Heart right ventricle (tissue), 16 donors: Measurements from ENCODE around the gene P2RY4. TPM values are rescaled to one million over a fixed set of nuclear protein-coding genes. Genes with fewer than 3 reads are reported as not detected.

Experiments
- ATAC-seq, 8 donors: fragments of 200-7000 bp; cut with Tn5 transposase; one replicate each; pipeline ENCODE4 v1.9.1; 2020; ENCODE audit warnings: mild to moderate bottlenecking in 8 of 8, moderate library complexity in 8 of 8, moderate number of reproducible peaks in 1 of 8
- DNase-seq, 2 donors: peaks; one replicate each; pipeline ENCODE4 v3.0.0-alpha.2; 2020
- H3K27ac ChIP-seq, 10 donors: fragments of 200-600 bp; sonication (generic) in 2 of 10; one replicate each; pipeline versions ENCODE4 v1.5.0 to v1.8.0; 2020 to 2022; ENCODE audit warnings: mild to moderate bottlenecking in 3 of 10
- H3K27me3 ChIP-seq, 7 donors: fragments of 200-600 bp; one replicate each; pipeline ENCODE4 v1.8.0; 2021 to 2022; ENCODE audit warnings: mild to moderate bottlenecking in 2 of 7
- H3K36me3 ChIP-seq, 9 donors: fragments of 200-600 bp; sonication (generic) in 1 of 9; one replicate each; pipeline versions ENCODE4 v1.5.0 to v1.8.0; 2020 to 2022; ENCODE audit warnings: mild to moderate bottlenecking in 2 of 9
- H3K4me1 ChIP-seq, 9 donors: fragments of 200-600 bp; sonication (generic) in 1 of 9; one replicate each; pipeline versions ENCODE4 v1.5.0 to v1.8.0; 2020 to 2022; ENCODE audit warnings: mild to moderate bottlenecking in 4 of 9
- H3K4me3 ChIP-seq, 10 donors: fragments of 200-600 bp; sonication (generic) in 2 of 10; one replicate each; pipeline versions ENCODE4 v1.5.0 to v1.8.0; 2020 to 2022; ENCODE audit warnings: mild to moderate bottlenecking in 7 of 10, moderate library complexity in 2 of 10
- H3K9me3 ChIP-seq, 11 donors: fragments of 200-600 bp in 10 of 11; sonication (generic) in 2 of 11; one replicate each; pipeline versions ENCODE4 v1.5.0 to v1.8.0; 2013 to 2022; ENCODE audit warnings: mild to moderate bottlenecking in 2 of 11, control low read depth in 1 of 11, moderate library complexity in 1 of 11
- WGBS, 2 donors: extraction: QIAGEN DNeasy Blood & Tissue Kit; methylation state at CpG; one replicate each; pipeline ENCODE4 v1.1.7; 2013; ENCODE audit warnings: inconsistent platforms in 1 of 2; 5-methylcytosine and 5-hydroxymethylcytosine counted together
- intact Hi-C, 10 donors: fragments of 100-400 bp; cut with DNase I; formaldehyde crosslinking; loops; one replicate each; pipeline versions ENCODE4 v1.11.1 to v1.14.2; 2022
- polyA plus RNA-seq, 2 donors: library from polyadenylated mRNA; stranded (reverse); fragments of 200-250 nt; gene quantifications; one replicate each; pipeline ENCODE4 v1.2.3, GENCODE V29; 2013
- total RNA-seq, 10 donors: library from RNA; stranded (reverse); fragmentation: NEBNext Ultra II Directional in 3 of 10; extraction: Animal tissue kit (Norgen Biotek cat#: 25700) in 3 of 10; gene quantifications; one replicate each; pipeline versions ENCODE4 v1.2.1 to v1.2.4, GENCODE V29; 2021 to 2023
- TF ChIP-seq, protein P1 (sequence below), 9 donors: fragments of 200-600 bp; sonication (generic) in 2 of 9; IDR thresholded peaks; one replicate each; pipeline versions ENCODE4 v1.5.0 to v1.8.0; 2021 to 2022; ENCODE audit warnings: antibody characterized with exemption in 9 of 9, mild to moderate bottlenecking in 5 of 9, moderate library complexity in 1 of 9
- donor health status: Arrhythmogenic right ventricular cardiomyopathy.
- donor health status: ischemic (EF 13 %, LVEDD 7.1; RV severe dilation, severe dysfunction).
- donor health status: healthy with polysubstance abuse.
- donor health status: DM: no; HTN: yes; CAD: no.
- donor health status: DM: no; HTN: no; CAD: no.
- donor health status: ischemic (EF 25% LVEDD 6.9; RV normal size, moderate dysfunction).
- donor health status: ischemic (EF 25% LVEDD 5.7; RV mildly dilated, moderate dysfunction).
- donor health status: healthy.
- donor health status: DM: yes; HTN: yes; CAD: no.
- donor health status: Ischemic cardiomyopathy.
- donor health status: ischemic (EF 35%, LVEDD 5.7; RV mildly dilated, moderate dysfunction).
- donor health status: nonischemic (EF 11% LVEDD 7.7; RV severe dilation, severe dysfunction).
- donor health status: DM: yes; HTN: yes; CAD: no.
- donor health status: PGD.
- donor health status: ischemic (EF 29% LVEDD 5.4; RV normal size, mild dysfunction).
- donor health status: nonischemic (EF 23%, LVEDD 6.1; RV moderate dilation, normal function).

Gene P2RY4
- total and polyA plus RNA-seq, 12 donors, result 0.03 to 0.35 (median 0.18) TPM; not detected in 8

- DNase-seq (peak; percentile 79 to 82), ATAC-seq (peak; percentile 99 to 100 (median 100))
- TF ChIP-seq, protein P1, sequence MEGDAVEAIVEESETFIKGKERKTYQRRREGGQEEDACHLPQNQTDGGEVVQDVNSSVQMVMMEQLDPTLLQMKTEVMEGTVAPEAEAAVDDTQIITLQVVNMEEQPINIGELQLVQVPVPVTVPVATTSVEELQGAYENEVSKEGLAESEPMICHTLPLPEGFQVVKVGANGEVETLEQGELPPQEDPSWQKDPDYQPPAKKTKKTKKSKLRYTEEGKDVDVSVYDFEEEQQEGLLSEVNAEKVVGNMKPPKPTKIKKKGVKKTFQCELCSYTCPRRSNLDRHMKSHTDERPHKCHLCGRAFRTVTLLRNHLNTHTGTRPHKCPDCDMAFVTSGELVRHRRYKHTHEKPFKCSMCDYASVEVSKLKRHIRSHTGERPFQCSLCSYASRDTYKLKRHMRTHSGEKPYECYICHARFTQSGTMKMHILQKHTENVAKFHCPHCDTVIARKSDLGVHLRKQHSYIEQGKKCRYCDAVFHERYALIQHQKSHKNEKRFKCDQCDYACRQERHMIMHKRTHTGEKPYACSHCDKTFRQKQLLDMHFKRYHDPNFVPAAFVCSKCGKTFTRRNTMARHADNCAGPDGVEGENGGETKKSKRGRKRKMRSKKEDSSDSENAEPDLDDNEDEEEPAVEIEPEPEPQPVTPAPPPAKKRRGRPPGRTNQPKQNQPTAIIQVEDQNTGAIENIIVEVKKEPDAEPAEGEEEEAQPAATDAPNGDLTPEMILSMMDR (IDR thresholded peaks at IDR 0.05), result no peak
- Histone ChIP-seq H3K27me3 (peaks cover 0 to 30% (median 0%) of the 10 kb centered on the region in 7 donors), H3K9me3 (no peaks in the 10 kb centered on the region), H3K4me3 (peak within 1 kb of the TSS; percentile 28 to 68 (median 59)), H3K36me3 (peaks cover 0 to 30% (median 0%) of the 10 kb centered on the region in 9 donors), H3K27ac (peak within 1 kb of the TSS in 8 of 10 donors; percentile 63 to 85 (median 70)), H3K4me1 (peaks cover 0 to 10% (median 7%) of the 10 kb centered on the region in 9 donors)
- intact Hi-C loops, result no loop called here
- 0 to 1% methylated on average over 47 to 62 of the region's 62 CpGs for WGBS, 2 donors
Measured at GRCh38 chrX:70289793-70290770, 30.1 kb upstream of the P2RY4 start, which contains the start of the genes KIF4A and PDZD11. KIF4A (plus strand) TSS chrX:70290104; CDS start chrX:70290459, 355 bp downstream. PDZD11 (minus strand) TSS chrX:70289927; CDS start chrX:70289341, 586 bp downstream.

GRCh38 chrX:70289168-70289792 lies 29.3 kb upstream of the P2RY4 start:
- intact Hi-C loops, result no loop called here
- Histone ChIP-seq H3K27me3 (peaks cover 0 to 30% (median 0%) of the 10 kb centered on the region in 7 donors), H3K4me1 (peaks cover 0 to 10% (median 7%) of the 10 kb centered on the region in 9 donors), H3K36me3 (peaks cover 0 to 36% (median 0%) of the 10 kb centered on the region in 9 donors), H3K9me3 (no peaks in the 10 kb centered on the region), H3K27ac (peak overlapping the region in 8 of 10 donors; percentile 63 to 85 (median 70)), H3K4me3 (peak overlapping the region; percentile 28 to 68 (median 59))
- DNase-seq, result no peak
- 23% methylated on average over 11 of the region's 11 CpGs for WGBS, 2 donors
- ATAC-seq, result peak in 1 of 8 donors; percentile 12
- TF ChIP-seq, protein P1 (IDR thresholded peaks at IDR 0.05), result no peak

DNA sequence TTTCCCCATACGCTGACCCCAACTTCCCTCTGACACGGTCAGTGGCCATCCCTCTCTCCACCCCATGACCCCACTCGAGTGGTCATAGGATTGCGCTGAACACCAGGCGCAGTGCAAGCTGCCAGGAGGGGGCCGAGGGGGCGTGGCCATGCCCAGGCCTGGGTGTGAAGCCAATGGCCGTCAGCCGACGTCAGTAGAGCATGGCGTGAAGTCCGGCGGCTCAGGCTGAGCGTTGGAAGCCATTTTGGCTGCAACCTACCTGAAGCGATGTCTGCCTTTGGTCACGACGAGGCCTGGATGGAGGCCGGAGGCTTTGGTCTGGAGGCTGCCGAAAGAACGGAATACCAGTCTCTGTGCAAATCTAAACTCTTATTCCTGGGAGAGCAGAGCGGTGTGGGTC lies 21.9 kb upstream of the P2RY4 start, which contains the start of gene RAB41:
Gene RAB41, plus strand, starts transcription at position 222 of the 400 bp plus-strand sequence. Its CDS starts 46 bp downstream, at position 268.
- no peak for ATAC-seq
- intact Hi-C loops, result no loop called here

More for the DNA sequence above, 21.9 kb upstream of the P2RY4 start, which contains the start of gene RAB41:
- peaks cover 0 to 16% (median 0%) of the 10 kb centered on the region in 7 donors for H3K27me3 ChIP-seq
- TF ChIP-seq, protein P1 (IDR thresholded peaks at IDR 0.05), result no peak
- no peak for DNase-seq
- H3K9me3 ChIP-seq, result no peaks in the 10 kb centered on the region
- WGBS, 2 donors, result 91 to 97% methylated on average over 21 of the region's 21 CpGs
- H3K4me3 ChIP-seq, result no peak within 1 kb of the TSS
- no peak within 1 kb of the TSS for H3K27ac ChIP-seq
- no peaks in the 10 kb centered on the region for H3K4me1 ChIP-seq
- peaks cover 0 to 25% (median 0%) of the 10 kb centered on the region in 9 donors for H3K36me3 ChIP-seq
